ENCODE data around the gene DCLRE1C.
"Not testable (repeated sequence)": the region's sequence is repeated elsewhere in the genome, so short reads cannot be mapped to it uniquely, and the experiment has no call there.

The DCLRE1C gene

GRCh38 chr10:14917827-14918226, 36.1 kb downstream of the DCLRE1C start:
- no peak overlapping the region for H3K4me3 ChIP-seq (replicated peaks in 1 of 2; ENCODE audit: low read depth in 2 of 2, low read length in 2 of 2)
- no peak for DNase-seq (ENCODE audit: low read depth in 2 of 2)
- no peak for TF ChIP-seq CTCF (IDR thresholded peaks at IDR 0.05; ENCODE audit: low read depth, low read length)

DNA sequence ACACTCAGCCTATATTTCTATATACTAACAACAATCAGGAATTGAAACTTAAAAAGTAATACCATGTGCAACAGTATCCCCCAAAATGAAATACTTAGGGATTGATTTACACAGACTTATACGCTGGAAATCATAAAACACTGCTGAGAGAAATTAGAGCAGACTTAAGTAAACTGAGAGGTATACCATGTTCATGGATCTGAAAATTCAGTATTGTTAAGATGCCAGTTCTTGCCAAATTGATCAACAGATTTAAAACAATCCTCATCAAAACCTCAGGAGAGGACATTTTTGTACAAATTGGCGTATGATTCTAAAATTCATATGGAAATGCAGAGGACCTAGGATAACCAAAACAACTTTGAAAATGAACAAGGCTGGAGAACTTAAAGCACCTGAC, 37.3 kb downstream of the DCLRE1C start:
- DNase-seq (ENCODE audit: low read depth in 2 of 2) = no peak

DNA sequence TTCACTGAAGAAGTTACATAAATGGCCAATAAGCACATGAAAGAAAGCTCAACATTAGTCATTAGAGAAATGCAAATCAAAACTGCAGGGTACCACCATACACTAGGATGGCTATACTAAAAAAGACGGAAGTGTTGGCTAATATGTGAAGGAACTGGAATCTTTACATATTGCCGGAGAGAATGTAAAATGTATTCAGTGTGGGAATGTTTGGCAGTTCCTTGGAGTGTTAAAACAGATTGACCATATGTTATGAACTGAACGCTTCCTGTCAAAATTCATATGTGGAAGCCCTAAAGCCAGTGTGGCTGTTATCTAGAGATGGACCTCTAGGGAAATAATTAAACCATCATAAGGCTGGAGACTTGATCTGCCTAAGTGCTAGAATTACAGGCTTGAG, 42.1 kb downstream of the DCLRE1C start:
- DNase-seq (ENCODE audit: low read depth in 2 of 2) = no peak
- H3K4me3 ChIP-seq (replicated peaks in 1 of 2; ENCODE audit: low read depth in 2 of 2, low read length in 2 of 2) = no peak overlapping the region
- no peak for TF ChIP-seq CTCF (IDR thresholded peaks at IDR 0.05; ENCODE audit: low read depth, low read length)

More for the DNA sequence above, 37.3 kb downstream of the DCLRE1C start:
- no peak for TF ChIP-seq CTCF (IDR thresholded peaks at IDR 0.05; ENCODE audit: low read depth, low read length)
- no peak overlapping the region for H3K4me3 ChIP-seq (replicated peaks in 1 of 2; ENCODE audit: low read depth in 2 of 2, low read length in 2 of 2)

GRCh38 chr10:14910953-14911352, 42.9 kb downstream of the DCLRE1C start:
- DNase-seq (ENCODE audit: low read depth in 2 of 2) = no peak
- no peak overlapping the region for H3K4me3 ChIP-seq (replicated peaks in 1 of 2; ENCODE audit: low read depth in 2 of 2, low read length in 2 of 2)
- no peak for TF ChIP-seq CTCF (IDR thresholded peaks at IDR 0.05; ENCODE audit: low read depth, low read length)

DNA sequence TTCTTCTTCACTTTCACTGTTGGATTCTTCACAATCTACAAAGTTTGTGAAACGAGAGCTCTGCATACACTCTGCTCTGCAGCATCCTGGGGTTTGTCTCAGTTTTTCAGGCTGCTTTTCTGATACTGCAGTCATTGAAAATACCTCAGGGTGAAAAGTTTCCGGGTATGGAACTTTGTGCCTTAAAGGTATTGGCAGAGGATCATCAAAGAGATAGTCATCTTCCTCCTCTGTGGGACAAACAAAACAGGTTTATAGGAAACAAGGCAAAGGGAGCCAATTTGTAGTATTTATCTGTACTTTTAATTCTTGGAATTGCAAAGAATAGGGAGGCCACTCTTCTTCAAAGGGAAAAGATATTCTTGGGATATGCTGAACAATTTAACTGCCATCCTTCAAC, 44.8 kb downstream of the DCLRE1C start:
- no peak overlapping the region for H3K4me3 ChIP-seq (replicated peaks in 1 of 2; ENCODE audit: low read depth in 2 of 2, low read length in 2 of 2)
- TF ChIP-seq CTCF (IDR thresholded peaks at IDR 0.05; ENCODE audit: low read depth, low read length) = no peak
- no peak for DNase-seq (ENCODE audit: low read depth in 2 of 2)

DNA sequence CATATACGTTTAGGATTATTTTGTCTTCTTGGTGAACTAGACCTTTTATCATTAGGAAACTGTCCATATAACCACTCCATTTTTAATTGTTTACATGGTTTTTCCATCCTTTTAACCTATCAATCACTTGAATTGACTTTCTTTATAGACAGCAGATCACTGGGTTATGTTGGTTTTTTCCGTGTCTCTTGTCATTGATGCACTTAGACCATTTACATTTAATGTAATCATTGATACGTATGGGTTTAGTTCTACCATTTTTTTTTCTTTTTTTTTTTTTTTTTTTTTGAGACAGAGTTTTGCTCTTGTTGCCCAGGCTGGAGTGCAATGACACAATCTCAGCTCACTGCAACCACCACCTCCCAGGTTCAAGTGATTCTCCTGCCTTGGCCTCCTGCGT, 46.3 kb downstream of the DCLRE1C start:
- not testable (repeated sequence) for DNase-seq (ENCODE audit: low read depth in 2 of 2); H3K4me3 ChIP-seq (replicated peaks in 1 of 2; ENCODE audit: low read depth in 2 of 2, low read length in 2 of 2)

DNA sequence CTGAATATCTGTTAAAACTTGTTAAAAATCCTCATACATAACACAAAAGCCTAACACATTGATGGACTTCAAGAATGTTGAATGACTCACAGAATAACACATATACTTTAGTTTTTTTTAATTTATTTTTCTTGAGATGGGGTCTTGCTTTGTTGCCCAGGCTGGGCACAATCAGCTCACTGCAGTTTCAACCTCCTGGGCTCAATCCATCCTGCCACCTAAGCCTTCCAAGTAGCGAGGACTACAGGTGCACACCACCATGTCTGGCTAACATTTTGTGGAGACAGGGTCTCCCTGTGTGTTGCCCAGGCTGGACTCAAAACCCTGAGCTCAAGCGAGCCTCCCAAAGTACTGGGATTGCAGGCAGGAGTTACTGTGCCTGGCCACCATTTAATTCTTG, 47.1 kb downstream of the DCLRE1C start:
- no peak for DNase-seq (ENCODE audit: low read depth in 2 of 2)
- no peak for TF ChIP-seq CTCF (IDR thresholded peaks at IDR 0.05; ENCODE audit: low read depth, low read length)
- H3K4me3 ChIP-seq (replicated peaks in 1 of 2; ENCODE audit: low read depth in 2 of 2, low read length in 2 of 2) = no peak overlapping the region

Data from cardiac fibroblast (primary cell).